MM.1S (cell line): ENCODE results near the gene PLCB4.

Experiments
- CTCF ChIP-seq: fragments of 300-600 bp; sonication (generic); IDR thresholded peaks from 2 replicates; pipeline ENCODE4 v1.5.1; 2016; ENCODE audit warnings: antibody characterized with exemption, low read length, mixed read lengths
- EZH2 ChIP-seq: fragments of 300-600 bp; sonication (generic); optimal IDR thresholded peaks from 2 replicates; pipeline ENCODE3; 2017; ENCODE audit warnings: low read depth, mild to moderate bottlenecking, antibody characterized with exemption, low read length, mixed read lengths
- EZH2phosphoT487 ChIP-seq: fragments of 300-600 bp; sonication (generic); IDR thresholded peaks from 2 replicates; pipeline ENCODE4 v1.6.1; 2018; ENCODE audit warnings: antibody characterized with exemption, low read length

- no peak for TF ChIP-seq CTCF
- no peak for TF ChIP-seq EZH2
- TF ChIP-seq EZH2phosphoT487 = no peak
These were observed 161.5 kb downstream of the PLCB4 start for GRCh38 chr20:9230406-9230805.
